ENCODE measurements around the gene EID1.

EID1 gene

DNA sequence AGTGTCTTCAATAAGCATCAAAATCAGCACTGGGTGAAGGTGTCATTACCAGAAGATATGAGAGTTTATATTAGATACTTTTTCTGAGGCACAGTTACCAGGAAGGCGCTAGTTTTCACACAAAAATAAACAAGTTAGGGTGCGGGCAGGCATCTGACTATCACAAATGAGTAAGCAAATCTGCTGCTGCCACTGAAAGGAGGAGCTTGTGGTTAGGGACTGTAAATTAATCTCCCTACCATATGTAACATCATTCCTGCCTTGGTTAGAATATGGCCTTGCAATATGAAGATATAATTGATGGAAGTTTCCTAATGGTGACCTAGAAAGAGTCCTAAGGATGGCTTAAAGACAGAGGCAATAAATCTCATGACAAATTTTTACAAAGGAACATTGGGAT, 19.5 kb upstream of the EID1 start:
- TF ChIP-seq, protein P1, sequence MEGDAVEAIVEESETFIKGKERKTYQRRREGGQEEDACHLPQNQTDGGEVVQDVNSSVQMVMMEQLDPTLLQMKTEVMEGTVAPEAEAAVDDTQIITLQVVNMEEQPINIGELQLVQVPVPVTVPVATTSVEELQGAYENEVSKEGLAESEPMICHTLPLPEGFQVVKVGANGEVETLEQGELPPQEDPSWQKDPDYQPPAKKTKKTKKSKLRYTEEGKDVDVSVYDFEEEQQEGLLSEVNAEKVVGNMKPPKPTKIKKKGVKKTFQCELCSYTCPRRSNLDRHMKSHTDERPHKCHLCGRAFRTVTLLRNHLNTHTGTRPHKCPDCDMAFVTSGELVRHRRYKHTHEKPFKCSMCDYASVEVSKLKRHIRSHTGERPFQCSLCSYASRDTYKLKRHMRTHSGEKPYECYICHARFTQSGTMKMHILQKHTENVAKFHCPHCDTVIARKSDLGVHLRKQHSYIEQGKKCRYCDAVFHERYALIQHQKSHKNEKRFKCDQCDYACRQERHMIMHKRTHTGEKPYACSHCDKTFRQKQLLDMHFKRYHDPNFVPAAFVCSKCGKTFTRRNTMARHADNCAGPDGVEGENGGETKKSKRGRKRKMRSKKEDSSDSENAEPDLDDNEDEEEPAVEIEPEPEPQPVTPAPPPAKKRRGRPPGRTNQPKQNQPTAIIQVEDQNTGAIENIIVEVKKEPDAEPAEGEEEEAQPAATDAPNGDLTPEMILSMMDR (IDR thresholded peaks at IDR 0.05; ENCODE audit: low read depth, low read length, missing control alignments) = no peak
- H3K4me3 ChIP-seq (ENCODE audit: low read depth, low read length) = no peak overlapping the region
- DNase-seq (ENCODE audit: low read depth) = no peak

DNA sequence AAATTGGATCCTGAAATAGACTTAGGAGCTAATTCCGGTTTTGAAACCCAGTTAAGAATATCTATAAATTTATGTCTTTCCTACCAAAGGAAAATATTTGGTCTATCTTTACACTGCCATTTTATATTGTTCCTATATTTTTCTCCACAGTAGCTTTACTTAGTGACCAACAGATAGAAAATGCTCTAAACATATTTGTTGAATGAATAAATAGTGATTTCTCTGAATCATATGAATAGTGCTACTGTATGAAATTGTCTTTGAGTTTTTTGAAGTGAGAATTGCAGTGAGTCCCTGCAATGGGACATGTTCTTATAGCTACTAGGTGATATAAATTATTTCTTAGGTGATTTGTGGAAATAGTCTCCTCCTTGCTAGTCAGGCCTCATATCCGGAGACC, 18.5 kb upstream of the EID1 start:
- no peak for DNase-seq (ENCODE audit: low read depth)
- H3K4me3 ChIP-seq (ENCODE audit: low read depth, low read length) = no peak overlapping the region
- TF ChIP-seq, protein P1 (IDR thresholded peaks at IDR 0.05; ENCODE audit: low read depth, low read length, missing control alignments) = no peak

DNA sequence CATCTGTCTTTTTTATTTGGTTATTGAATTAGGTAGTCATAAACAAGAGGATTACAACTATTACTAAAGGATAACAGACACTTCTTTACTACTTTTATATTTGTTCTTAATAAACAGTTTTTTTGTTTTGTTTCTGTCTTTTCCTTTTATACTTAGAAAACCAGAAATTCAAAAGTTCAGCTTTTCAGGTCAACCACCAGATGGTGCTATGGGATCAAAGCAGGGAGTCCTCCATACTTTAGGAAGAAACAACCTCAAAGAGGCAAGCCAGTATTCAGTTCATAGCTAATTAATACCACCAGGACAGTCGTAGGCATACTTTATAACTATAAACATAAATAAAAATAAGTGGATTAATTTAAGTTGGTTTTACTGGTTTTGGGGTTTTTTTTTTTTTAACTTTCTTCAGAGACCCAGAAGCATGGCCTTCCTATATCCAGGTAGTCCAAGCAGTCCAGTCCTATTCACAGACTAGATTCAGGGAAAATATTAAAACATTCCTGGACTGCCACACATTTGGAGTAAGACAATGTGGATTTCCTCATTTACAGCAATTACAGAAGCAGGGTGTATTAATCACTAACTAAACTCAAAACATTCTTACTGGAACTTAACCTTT, 16.0 kb upstream of the EID1 start:
- TF ChIP-seq, protein P1 (IDR thresholded peaks at IDR 0.05; ENCODE audit: low read depth, low read length, missing control alignments) = peak; percentile 66
- peak; percentile 46 for DNase-seq (ENCODE audit: low read depth)
- H3K4me3 ChIP-seq (ENCODE audit: low read depth, low read length) = no peak overlapping the region

DNA sequence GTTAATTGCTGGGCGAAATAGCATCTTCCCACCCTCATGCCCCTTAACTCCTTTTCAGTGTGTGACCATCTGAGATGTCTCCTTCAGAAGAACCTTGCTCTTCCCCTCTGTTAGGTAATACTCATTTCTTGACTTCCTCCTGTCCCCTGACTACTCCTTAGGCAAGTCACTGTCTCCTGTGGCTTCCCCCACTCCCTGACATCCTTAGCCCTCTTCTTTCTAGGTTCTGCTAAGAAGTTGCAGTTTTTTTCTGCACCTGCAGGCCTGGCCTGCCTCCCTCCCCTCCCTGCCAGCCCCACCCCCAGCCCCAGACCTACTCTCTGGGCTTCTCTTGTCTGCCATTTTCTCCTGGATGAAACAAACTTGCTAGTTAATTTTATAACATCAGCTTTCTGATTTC, 15.2 kb upstream of the EID1 start:
- TF ChIP-seq, protein P1 (IDR thresholded peaks at IDR 0.05; ENCODE audit: low read depth, low read length, missing control alignments) = no peak

DNA sequence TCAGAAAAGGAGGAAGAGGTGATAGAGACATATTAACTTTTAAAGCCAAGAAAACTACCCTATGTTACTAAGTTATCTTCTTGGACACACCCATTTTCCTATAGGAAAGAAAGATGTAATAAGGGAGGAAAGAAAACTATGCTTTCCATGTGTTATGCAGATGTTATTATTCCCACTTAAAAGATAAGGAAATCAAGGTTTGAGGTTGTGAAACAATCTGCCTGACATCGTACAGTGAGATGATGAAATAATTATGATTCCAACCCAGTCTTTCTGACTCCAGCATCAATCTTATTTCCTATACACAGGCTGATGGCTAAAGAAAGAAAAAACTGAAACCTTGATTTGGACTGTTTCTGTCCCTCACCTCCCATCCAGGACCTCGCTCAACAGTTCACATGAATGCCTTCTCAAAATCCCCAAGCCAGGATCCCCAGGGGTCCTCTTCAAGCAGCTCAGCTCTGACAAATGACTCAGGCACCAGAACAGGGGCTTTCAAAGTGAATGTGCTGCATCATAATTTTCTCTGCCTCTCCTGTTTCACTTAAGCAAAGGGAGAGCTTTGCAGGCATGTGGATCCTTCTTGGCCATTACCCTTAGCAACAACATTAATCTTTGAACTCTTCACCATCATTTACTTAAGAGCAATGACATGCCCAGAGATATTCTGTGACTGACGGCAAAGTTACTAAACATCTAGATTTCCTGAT, 12.4 kb upstream of the EID1 start:
- no peak for DNase-seq (ENCODE audit: low read depth)
- TF ChIP-seq, protein P1 (IDR thresholded peaks at IDR 0.05; ENCODE audit: low read depth, low read length, missing control alignments) = no peak

More for the DNA sequence above, 15.2 kb upstream of the EID1 start:
- no peak overlapping the region for H3K4me3 ChIP-seq (ENCODE audit: low read depth, low read length)
- DNase-seq (ENCODE audit: low read depth) = no peak

DNA sequence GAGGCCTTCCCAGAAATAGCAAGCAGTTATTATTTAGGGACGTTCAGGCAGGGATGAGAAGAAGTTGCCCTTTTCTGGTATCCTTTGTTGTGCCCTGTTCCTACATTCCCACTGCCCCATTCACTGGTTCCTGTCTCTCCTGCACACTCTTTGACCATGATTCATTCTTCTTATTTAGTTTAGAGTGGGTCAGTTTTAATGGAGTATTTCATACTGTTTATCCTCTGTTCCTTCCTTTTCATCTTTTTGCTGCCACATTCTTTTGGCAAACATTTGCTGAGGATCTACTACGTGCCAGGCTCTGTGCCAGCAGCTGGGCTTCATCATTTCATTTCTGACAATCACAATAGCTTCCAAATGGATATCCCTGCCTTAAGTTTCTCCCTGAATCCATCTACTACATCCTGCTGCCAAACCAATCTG, 11.8 kb upstream of the EID1 start:
- TF ChIP-seq, protein P1 (IDR thresholded peaks at IDR 0.05; ENCODE audit: low read depth, low read length, missing control alignments) = no peak
- H3K4me3 ChIP-seq (ENCODE audit: low read depth, low read length) = no peak overlapping the region
- DNase-seq (ENCODE audit: low read depth) = no peak

More for the DNA sequence above, 12.4 kb upstream of the EID1 start:
- H3K4me3 ChIP-seq (ENCODE audit: low read depth, low read length) = no peak overlapping the region
